ENCODE measurements around the gene PLCG2.

DNA sequence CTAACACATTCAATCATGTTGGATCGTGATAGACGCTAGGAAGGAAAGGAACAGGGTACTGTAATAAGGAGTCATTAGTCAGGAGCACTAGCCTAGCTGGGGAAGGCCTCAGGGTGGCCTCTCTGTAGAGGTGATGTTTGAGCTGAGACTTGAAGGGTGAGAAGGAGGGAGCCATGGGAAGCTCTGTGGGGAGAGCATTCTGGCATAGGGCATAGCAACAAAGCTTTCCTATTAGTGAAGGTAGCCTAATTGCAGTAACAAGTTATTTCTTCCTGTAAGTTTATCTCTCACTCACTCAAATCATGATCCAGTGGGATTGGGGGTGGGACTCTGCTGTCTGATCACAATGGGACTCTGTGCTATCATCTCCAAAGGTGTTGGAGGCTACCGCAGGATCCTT is 16.1 kb downstream of the PLCG2 start:
- TF ChIP-seq POLR2A (IDR thresholded peaks at IDR 0.05; ENCODE audit: low read length), result no peak
- no peak for TF ChIP-seq HDAC2 (IDR thresholded peaks at IDR 0.05)
- TF ChIP-seq, protein P1, sequence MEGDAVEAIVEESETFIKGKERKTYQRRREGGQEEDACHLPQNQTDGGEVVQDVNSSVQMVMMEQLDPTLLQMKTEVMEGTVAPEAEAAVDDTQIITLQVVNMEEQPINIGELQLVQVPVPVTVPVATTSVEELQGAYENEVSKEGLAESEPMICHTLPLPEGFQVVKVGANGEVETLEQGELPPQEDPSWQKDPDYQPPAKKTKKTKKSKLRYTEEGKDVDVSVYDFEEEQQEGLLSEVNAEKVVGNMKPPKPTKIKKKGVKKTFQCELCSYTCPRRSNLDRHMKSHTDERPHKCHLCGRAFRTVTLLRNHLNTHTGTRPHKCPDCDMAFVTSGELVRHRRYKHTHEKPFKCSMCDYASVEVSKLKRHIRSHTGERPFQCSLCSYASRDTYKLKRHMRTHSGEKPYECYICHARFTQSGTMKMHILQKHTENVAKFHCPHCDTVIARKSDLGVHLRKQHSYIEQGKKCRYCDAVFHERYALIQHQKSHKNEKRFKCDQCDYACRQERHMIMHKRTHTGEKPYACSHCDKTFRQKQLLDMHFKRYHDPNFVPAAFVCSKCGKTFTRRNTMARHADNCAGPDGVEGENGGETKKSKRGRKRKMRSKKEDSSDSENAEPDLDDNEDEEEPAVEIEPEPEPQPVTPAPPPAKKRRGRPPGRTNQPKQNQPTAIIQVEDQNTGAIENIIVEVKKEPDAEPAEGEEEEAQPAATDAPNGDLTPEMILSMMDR (IDR thresholded peaks at IDR 0.05), result no peak
- TF ChIP-seq, protein P2, sequence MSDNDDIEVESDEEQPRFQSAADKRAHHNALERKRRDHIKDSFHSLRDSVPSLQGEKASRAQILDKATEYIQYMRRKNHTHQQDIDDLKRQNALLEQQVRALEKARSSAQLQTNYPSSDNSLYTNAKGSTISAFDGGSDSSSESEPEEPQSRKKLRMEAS (IDR thresholded peaks at IDR 0.05), result no peak
- TF ChIP-seq POLR2AphosphoS2 (conservative IDR thresholded peaks at IDR 0.05; ENCODE audit: low read length), result no peak
- TF ChIP-seq KDM5A (IDR thresholded peaks at IDR 0.05), result no peak
- TF ChIP-seq RAD21 (conservative IDR thresholded peaks at IDR 0.05 in 1 of 2, IDR thresholded peaks at IDR 0.05 in 1 of 2), result no peak
- TF ChIP-seq TP53 (CRISPR knock-in tag; IDR thresholded peaks at IDR 0.05), result no peak
- TF ChIP-seq, protein P3, sequence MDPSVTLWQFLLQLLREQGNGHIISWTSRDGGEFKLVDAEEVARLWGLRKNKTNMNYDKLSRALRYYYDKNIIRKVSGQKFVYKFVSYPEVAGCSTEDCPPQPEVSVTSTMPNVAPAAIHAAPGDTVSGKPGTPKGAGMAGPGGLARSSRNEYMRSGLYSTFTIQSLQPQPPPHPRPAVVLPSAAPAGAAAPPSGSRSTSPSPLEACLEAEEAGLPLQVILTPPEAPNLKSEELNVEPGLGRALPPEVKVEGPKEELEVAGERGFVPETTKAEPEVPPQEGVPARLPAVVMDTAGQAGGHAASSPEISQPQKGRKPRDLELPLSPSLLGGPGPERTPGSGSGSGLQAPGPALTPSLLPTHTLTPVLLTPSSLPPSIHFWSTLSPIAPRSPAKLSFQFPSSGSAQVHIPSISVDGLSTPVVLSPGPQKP (IDR thresholded peaks at IDR 0.05; ENCODE audit: low read depth, low read length), result no peak
- TF ChIP-seq, protein P4, sequence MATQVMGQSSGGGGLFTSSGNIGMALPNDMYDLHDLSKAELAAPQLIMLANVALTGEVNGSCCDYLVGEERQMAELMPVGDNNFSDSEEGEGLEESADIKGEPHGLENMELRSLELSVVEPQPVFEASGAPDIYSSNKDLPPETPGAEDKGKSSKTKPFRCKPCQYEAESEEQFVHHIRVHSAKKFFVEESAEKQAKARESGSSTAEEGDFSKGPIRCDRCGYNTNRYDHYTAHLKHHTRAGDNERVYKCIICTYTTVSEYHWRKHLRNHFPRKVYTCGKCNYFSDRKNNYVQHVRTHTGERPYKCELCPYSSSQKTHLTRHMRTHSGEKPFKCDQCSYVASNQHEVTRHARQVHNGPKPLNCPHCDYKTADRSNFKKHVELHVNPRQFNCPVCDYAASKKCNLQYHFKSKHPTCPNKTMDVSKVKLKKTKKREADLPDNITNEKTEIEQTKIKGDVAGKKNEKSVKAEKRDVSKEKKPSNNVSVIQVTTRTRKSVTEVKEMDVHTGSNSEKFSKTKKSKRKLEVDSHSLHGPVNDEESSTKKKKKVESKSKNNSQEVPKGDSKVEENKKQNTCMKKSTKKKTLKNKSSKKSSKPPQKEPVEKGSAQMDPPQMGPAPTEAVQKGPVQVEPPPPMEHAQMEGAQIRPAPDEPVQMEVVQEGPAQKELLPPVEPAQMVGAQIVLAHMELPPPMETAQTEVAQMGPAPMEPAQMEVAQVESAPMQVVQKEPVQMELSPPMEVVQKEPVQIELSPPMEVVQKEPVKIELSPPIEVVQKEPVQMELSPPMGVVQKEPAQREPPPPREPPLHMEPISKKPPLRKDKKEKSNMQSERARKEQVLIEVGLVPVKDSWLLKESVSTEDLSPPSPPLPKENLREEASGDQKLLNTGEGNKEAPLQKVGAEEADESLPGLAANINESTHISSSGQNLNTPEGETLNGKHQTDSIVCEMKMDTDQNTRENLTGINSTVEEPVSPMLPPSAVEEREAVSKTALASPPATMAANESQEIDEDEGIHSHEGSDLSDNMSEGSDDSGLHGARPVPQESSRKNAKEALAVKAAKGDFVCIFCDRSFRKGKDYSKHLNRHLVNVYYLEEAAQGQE (IDR thresholded peaks at IDR 0.05), result no peak
- TF ChIP-seq NFE2L2 (conservative IDR thresholded peaks at IDR 0.05; ENCODE audit: low read length), result no peak
- TF ChIP-seq RCOR1 (IDR thresholded peaks at IDR 0.05; ENCODE audit: low read depth, low read length), result no peak
